ENCODE data around the gene RAB36.

DNA sequence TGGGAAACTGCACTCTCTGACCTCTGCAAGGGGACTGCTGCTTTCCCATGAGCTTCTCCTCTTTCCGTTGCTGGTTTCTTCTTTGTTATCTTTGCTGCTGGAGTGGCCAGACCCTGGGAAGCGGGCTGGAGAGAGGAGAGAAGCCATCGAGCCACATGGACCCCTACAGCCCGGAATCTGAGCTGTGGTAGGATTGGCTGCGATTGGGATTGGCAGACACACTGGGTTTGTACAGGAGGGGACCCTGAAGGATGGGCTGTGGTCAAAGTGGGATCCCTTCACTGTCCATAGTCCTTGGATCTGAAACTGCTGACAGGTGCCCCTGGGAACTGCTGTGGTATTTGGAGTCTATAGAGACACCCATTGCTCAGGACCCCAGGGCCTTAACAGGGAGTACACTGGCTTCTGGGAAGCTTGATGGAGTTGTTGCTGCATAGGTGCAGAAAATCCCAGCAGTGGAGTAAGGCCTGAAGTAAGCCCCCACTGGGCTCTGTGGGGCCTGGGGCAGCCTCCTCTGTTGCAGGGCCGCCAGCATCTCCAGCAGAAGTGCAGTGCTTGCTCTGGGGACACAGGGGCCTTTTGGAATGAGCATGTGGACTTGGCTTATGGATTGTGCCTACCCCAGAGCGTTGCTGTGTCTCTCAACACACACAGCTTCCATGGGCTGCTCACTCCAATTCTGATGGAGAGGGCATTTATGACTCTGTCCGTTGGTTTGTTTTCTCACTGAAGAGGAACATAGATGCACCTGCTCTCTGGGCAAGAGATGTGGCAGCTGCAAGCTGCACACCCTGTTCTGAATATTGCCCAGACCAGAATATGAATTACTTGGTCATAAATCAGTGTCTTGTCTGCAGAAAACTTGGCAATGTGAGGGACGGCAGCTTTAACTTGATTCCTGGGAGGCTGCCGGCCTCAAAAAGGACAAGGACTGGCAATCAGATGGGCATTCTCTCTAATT is 67.1 kb downstream of the RAB36 start:
- TF ChIP-seq ZNF274 (IDR thresholded peaks at IDR 0.05; ENCODE audit: low read depth, low read length) = no peak
- no peak for TF ChIP-seq YY1 (IDR thresholded peaks at IDR 0.05; ENCODE audit: insufficient read depth, insufficient read length)

Measured in NT2/D1 (cell line).